Neuronal stem cell (in vitro differentiated cells): ENCODE measurements around the gene ESF1.

Source experiments
- DNase-seq: peaks from one replicate; pipeline ENCODE4 v3.0.0-alpha.2; 2013; ENCODE audit warnings: low spot score
- H2AFZ ChIP-seq: one replicate; pipeline ENCODE4 v1.6.1; 2013; ENCODE audit warnings: mild to moderate bottlenecking, low read length, inconsistent platforms
- H2AK5ac ChIP-seq: 2 replicates; pipeline ENCODE4 v1.6.1; 2013; ENCODE audit warnings: low read depth, mild to moderate bottlenecking, inconsistent platforms, low read length, moderate library complexity, mixed read lengths
- H2BK120ac ChIP-seq: 2 replicates; pipeline ENCODE4 v1.6.1; 2013; ENCODE audit warnings: low read depth, mild to moderate bottlenecking, inconsistent platforms, low read length, moderate library complexity, mixed read lengths
- H2BK12ac ChIP-seq: one replicate; pipeline ENCODE4 v1.6.1; 2013; ENCODE audit warnings: low read length, inconsistent platforms
- H2BK15ac ChIP-seq: 2 replicates; pipeline ENCODE4 v1.6.1; 2013; ENCODE audit warnings: mild to moderate bottlenecking, low read length, inconsistent platforms, mixed read lengths
- H2BK5ac ChIP-seq: one replicate; pipeline ENCODE4 v1.6.1; 2013; ENCODE audit warnings: inconsistent platforms, mild to moderate bottlenecking, low read length, moderate library complexity
- H3K14ac ChIP-seq: one replicate; pipeline ENCODE4 v1.6.1; 2013; ENCODE audit warnings: low read length, inconsistent platforms
- H3K18ac ChIP-seq: 2 replicates; pipeline ENCODE4 v1.6.1; 2013; ENCODE audit warnings: low read length, inconsistent platforms
- H3K23ac ChIP-seq: 2 replicates; pipeline ENCODE4 v1.6.1; 2013; ENCODE audit warnings: low read depth, mild to moderate bottlenecking, mixed read lengths, low read length, inconsistent platforms; ENCODE audit not compliant: poor library complexity
- H3K27ac ChIP-seq: replicated peaks from 3 replicates; pipeline ENCODE4 v1.5.1; 2013; ENCODE audit warnings: low read length, inconsistent platforms
- H3K27me3 ChIP-seq, 3 experiments: 2 replicates each; pipeline ENCODE4 v1.6.1; 2013; ENCODE audit warnings: low read length in 3 of 3, mild to moderate bottlenecking in 2 of 3, inconsistent platforms in 1 of 3, low read depth in 1 of 3, mixed read lengths in 1 of 3, moderate library complexity in 1 of 3; ENCODE audit not compliant: control insufficient read depth in 3 of 3, insufficient read depth in 3 of 3
- H3K36me3 ChIP-seq, 2 donors: replicated peaks in 1 of 2; 2 replicates each; pipeline ENCODE4 v1.6.1; 2013; ENCODE audit warnings: low read length in 2 of 2; ENCODE audit not compliant: control insufficient read depth in 2 of 2, insufficient read depth in 2 of 2
- H3K4ac ChIP-seq: 2 replicates; pipeline ENCODE4 v1.6.1; 2013; ENCODE audit warnings: inconsistent platforms, mild to moderate bottlenecking, low read length, moderate library complexity
- H3K4me1 ChIP-seq, 2 donors: 1 replicate in 1 of 2; 2 replicates in 1 of 2; pipeline ENCODE4 v1.6.1; 2013; ENCODE audit warnings: low read length in 2 of 2, low read depth in 1 of 2; ENCODE audit not compliant: control insufficient read depth in 2 of 2, insufficient read depth in 1 of 2
- H3K4me2 ChIP-seq: one replicate; pipeline ENCODE4 v1.6.1; 2013; ENCODE audit warnings: mild to moderate bottlenecking, low read length, inconsistent platforms; ENCODE audit not compliant: insufficient read depth, poor library complexity, severe bottlenecking
- H3K4me3 ChIP-seq, 2 donors: 2 replicates each; pipeline ENCODE4 v1.5.1; 2013; ENCODE audit warnings: low read length in 2 of 2, mild to moderate bottlenecking in 2 of 2, inconsistent platforms in 1 of 2, moderate library complexity in 1 of 2
- H3K79me1 ChIP-seq: one replicate; pipeline ENCODE4 v1.6.1; 2013; ENCODE audit warnings: low read depth, mild to moderate bottlenecking, inconsistent platforms, low read length, moderate library complexity
- H3K9ac ChIP-seq: one replicate; pipeline ENCODE4 v1.6.1; 2013; ENCODE audit warnings: mild to moderate bottlenecking, low read depth, low read length, inconsistent platforms; ENCODE audit not compliant: poor library complexity
- H3K9me3 ChIP-seq, 2 donors: replicated peaks in 1 of 2; 2 replicates each; pipeline versions ENCODE3 to v1.6.1; 2013; ENCODE audit warnings: low read length in 2 of 2, mild to moderate bottlenecking in 2 of 2, inconsistent platforms in 1 of 2, low read depth in 1 of 2, mixed read lengths in 1 of 2, moderate library complexity in 1 of 2; ENCODE audit not compliant: control insufficient read depth in 2 of 2, insufficient read depth in 1 of 2
- H4K8ac ChIP-seq: one replicate; pipeline ENCODE4 v1.6.1; 2013; ENCODE audit warnings: low read depth, mild to moderate bottlenecking, inconsistent platforms, low read length, moderate library complexity
- H4K91ac ChIP-seq: one replicate; pipeline ENCODE4 v1.6.1; 2013; ENCODE audit warnings: low read length, low read depth, mild to moderate bottlenecking, inconsistent platforms; ENCODE audit not compliant: poor library complexity
- WGBS, 2 donors: extraction: QIAGEN DNeasy Blood & Tissue Kit; methylation state at CpG; one replicate each; pipeline ENCODE4 v1.1.7; 2013; ENCODE audit warnings: missing lambda C conversion rate in 2 of 2, mixed read lengths in 1 of 2; ENCODE audit not compliant: insufficient read length in 2 of 2, insufficient replicate concordance in 1 of 2; ENCODE audit errors: extremely low coverage in 2 of 2; 5-methylcytosine and 5-hydroxymethylcytosine counted together

ESF1 gene

DNA sequence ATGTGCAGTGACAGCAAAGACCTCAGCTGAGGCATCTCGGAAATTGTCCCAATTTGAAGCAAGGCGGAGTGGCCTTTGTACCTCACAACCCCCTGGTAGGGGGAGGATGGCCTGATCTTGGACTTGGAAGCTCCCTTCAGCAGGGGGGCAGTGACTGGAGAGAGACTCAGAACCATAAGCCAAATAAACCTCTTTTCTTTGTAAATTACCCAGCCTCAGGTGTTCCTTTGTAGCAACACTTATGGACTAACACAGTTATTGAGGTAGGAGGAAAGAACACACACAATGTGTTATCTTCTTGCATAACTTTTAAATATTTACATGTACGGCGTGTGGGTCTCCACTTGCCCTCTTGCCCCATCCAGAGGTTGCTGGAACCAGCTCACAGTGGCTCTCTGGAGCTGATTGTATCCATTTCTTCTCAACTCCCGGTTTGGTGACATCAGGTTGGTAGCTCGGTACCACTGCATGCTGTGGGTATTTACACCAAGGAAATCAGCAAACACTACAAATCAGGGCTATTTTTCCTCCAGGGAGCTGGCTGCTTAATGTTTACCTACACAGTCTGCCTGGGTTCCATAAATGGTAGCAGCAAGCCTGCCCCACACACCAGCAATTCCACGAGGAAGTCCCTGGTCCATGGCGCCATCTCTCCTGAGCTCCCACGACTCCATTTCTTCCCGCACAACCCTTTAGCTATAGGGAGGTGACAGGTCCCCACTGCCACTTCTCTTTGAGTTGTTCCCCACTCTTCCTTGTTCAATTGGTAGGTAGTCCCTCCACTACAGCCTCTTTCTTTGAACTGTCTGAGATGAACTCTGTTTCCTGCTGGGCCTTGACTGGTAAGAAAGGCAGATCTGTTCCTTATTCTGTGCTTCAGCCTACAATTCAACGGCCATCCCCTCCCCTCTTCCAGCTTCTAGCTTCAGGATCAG, 91.7 kb downstream of the ESF1 start:
- Histone ChIP-seq H2AK5ac (no peak overlapping the region), H3K79me1 (no peaks in the 10 kb centered on the region), H3K27ac (no peak overlapping the region), H3K9ac (no peak overlapping the region), H3K18ac (no peak overlapping the region), H2BK12ac (no peak overlapping the region), H3K14ac (no peak overlapping the region), H3K4me2 (no peak overlapping the region), H3K4ac (no peak overlapping the region), H2BK5ac (no peak overlapping the region), H3K36me3 (no peaks in the 10 kb centered on the region), H4K91ac (no peak overlapping the region), H3K23ac (no peak overlapping the region), H2AFZ (no peak overlapping the region), H3K4me1 (no peaks in the 10 kb centered on the region), H3K4me3 (no peak overlapping the region), H2BK15ac (no peak overlapping the region), H3K27me3 (no peaks in the 10 kb centered on the region), H3K9me3 (no peaks in the 10 kb centered on the region), H4K8ac (no peak overlapping the region), H2BK120ac (no peak overlapping the region)
- no peak for DNase-seq
- WGBS, 2 donors = no CpG with 5 or more reads among the region's 11 CpGs

DNA sequence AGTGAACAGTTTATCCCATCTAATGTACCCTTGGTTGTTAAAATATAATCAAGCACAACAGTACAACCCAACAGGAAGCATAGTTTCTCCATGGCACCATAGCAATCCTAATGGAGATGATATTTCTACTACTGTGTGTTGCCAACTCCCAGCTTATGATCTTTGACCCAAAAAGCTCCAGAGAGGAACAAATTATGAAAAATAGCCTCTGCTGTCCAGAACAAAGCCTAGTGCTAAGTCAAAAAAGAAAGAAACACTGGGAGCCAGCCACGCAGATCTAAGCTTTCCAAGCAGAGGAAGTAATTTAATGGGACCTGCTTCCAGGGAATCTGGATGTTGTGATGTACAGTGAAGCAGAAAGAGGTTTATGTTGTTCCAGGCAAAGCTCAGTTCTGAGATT, 93.8 kb downstream of the ESF1 start:
- no peak for DNase-seq
- no peak overlapping the region for H3K4ac ChIP-seq
- no peak overlapping the region for H3K4me2 ChIP-seq
- H2BK5ac ChIP-seq = no peak overlapping the region
- no peak overlapping the region for H2BK120ac ChIP-seq
- no peak overlapping the region for H3K9ac ChIP-seq
- H3K27ac ChIP-seq = no peak overlapping the region
- no peak overlapping the region for H3K18ac ChIP-seq
- H2BK15ac ChIP-seq = no peak overlapping the region
- no peaks in the 10 kb centered on the region for H3K27me3 ChIP-seq
- no peak overlapping the region for H2BK12ac ChIP-seq
- no peaks in the 10 kb centered on the region for H3K36me3 ChIP-seq
- H4K91ac ChIP-seq = no peak overlapping the region
- no peaks in the 10 kb centered on the region for H3K79me1 ChIP-seq
- H3K9me3 ChIP-seq = no peaks in the 10 kb centered on the region
- no peaks in the 10 kb centered on the region for H3K4me1 ChIP-seq
- H2AFZ ChIP-seq = no peak overlapping the region
- H3K23ac ChIP-seq = no peak overlapping the region
- H4K8ac ChIP-seq = no peak overlapping the region
- no peak overlapping the region for H3K14ac ChIP-seq
- H3K4me3 ChIP-seq = no peak overlapping the region
- H2AK5ac ChIP-seq = no peak overlapping the region
- no CpG with 5 or more reads among the region's 1 CpG for WGBS, 2 donors

DNA sequence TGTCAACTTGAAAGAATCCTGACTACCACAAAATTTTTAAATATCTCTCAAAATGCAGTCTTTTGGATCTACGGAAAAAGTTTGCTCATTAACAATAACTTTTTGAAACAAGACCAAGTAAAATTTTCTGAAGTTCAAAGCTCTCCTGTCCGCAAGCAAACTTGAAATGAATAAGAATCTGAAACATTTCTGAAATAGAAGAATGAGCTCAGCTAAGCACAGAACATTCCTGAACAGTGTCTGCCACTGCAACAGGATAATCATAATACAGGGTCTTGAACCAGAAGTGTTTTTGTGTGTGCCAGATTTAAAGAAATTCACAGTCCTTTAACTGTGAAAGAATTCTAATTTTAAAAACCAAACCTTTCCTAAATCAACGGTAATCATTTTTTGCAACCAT, 96.9 kb downstream of the ESF1 start:
- Histone ChIP-seq H2BK15ac (no peak overlapping the region), H3K79me1 (no peaks in the 10 kb centered on the region), H3K4me3 (no peak overlapping the region), H2BK120ac (no peak overlapping the region), H2AK5ac (no peak overlapping the region), H3K18ac (no peak overlapping the region), H3K14ac (no peak overlapping the region), H4K91ac (no peak overlapping the region), H3K4me2 (no peak overlapping the region), H2AFZ (no peak overlapping the region), H3K4ac (no peak overlapping the region), H3K9me3 (no peaks in the 10 kb centered on the region), H3K27me3 (no peaks in the 10 kb centered on the region), H2BK5ac (no peak overlapping the region), H3K4me1 (no peaks in the 10 kb centered on the region), H3K27ac (no peak overlapping the region), H3K36me3 (no peaks in the 10 kb centered on the region), H3K9ac (no peak overlapping the region), H4K8ac (no peak overlapping the region), H2BK12ac (no peak overlapping the region), H3K23ac (no peak overlapping the region)
- no CpG with 5 or more reads among the region's 3 CpGs for WGBS, 2 donors
- DNase-seq = no peak

DNA sequence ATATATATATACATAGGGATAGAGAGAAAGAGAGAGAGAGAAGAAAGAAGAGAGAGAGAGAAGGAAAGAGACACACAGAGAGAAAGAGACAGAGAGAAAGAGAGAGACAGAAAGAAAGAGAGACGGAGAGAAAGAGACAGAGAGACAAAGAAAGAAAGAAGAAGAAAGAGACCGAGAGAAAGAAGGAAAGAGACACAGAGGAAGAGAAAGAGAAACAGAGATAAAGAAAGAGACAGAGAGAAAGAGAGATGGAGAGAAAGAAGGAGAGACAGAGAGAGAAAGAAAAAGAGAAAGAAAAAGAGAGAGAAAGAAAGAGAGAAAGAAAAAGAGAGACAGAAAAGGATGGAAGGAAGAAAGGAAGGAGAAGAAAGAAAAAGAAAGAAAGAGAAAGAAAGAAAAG, 99.1 kb downstream of the ESF1 start:
- no peak for DNase-seq

More for the DNA sequence above, 99.1 kb downstream of the ESF1 start:
- no peak overlapping the region for H4K8ac ChIP-seq
- no peak overlapping the region for H2BK15ac ChIP-seq
- H3K4me2 ChIP-seq = no peak overlapping the region
- WGBS, 2 donors = no CpG with 5 or more reads among the region's 2 CpGs
- no peak overlapping the region for H3K9ac ChIP-seq
- no peak overlapping the region for H2BK12ac ChIP-seq
- H2AFZ ChIP-seq = no peak overlapping the region
- no peaks in the 10 kb centered on the region for H3K36me3 ChIP-seq
- no peaks in the 10 kb centered on the region for H3K79me1 ChIP-seq
- no peak overlapping the region for H4K91ac ChIP-seq
- no peak overlapping the region for H2BK5ac ChIP-seq
- no peak overlapping the region for H2AK5ac ChIP-seq
- no peak overlapping the region for H3K14ac ChIP-seq
- H2BK120ac ChIP-seq = no peak overlapping the region
- no peak overlapping the region for H3K23ac ChIP-seq
- H3K18ac ChIP-seq = no peak overlapping the region
- H3K27me3 ChIP-seq = no peaks in the 10 kb centered on the region
- no peak overlapping the region for H3K27ac ChIP-seq
- H3K4me3 ChIP-seq = no peak overlapping the region
- H3K9me3 ChIP-seq = no peaks in the 10 kb centered on the region
- H3K4me1 ChIP-seq = no peaks in the 10 kb centered on the region
- no peak overlapping the region for H3K4ac ChIP-seq
